M059J (cell line): Measurements from ENCODE around the gene MAPT. TPM values are rescaled to one million over a fixed set of nuclear protein-coding genes. Genes with fewer than 3 reads are reported as not detected.
"Not testable (repeated sequence)": the region's sequence is repeated elsewhere in the genome, so short reads cannot be mapped to it uniquely, and the experiment has no call there.

Experiments
- DNase-seq: peaks from one replicate; pipeline ENCODE4 v3.0.0-alpha.2; 2012; ENCODE audit warnings: low read depth
- total RNA-seq: library from RNA; depleted of rRNA; stranded (reverse); fragments of >200 nt; shearing (Covaris generic); gene quantifications from 2 replicates; pipeline ENCODE4 v1.2.3, GENCODE V29; 2014

The MAPT gene
- total RNA-seq, 1 experiment from 2014 or later: 0.20 TPM

GRCh38 chr17:45900723-45901415 lies 6.5 kb downstream of the MAPT start:
- DNase-seq: no peak

DNA sequence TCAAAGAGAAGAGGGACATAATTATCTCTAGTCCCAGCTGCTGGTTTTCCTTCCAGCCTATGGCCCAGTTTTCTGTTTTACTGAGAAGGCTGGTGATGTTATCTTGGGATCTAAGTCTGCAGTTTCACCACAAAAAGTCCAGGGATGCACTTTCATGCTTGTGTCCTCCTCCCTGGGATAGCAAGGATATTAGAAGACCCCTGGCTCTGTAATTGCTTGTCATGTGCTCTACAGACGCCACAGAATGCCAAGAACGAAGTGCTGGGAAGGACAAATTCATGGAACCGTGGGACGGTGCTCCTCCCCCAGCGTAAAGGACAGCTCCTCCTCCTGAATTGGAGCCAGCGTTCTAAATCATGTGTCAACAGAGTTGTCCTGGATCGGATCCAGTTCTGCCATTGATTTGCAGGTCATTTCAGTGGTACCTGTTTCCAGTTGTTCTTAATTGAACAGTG lies 8.6 kb downstream of the MAPT start:
- DNase-seq: peak; percentile 9

DNA sequence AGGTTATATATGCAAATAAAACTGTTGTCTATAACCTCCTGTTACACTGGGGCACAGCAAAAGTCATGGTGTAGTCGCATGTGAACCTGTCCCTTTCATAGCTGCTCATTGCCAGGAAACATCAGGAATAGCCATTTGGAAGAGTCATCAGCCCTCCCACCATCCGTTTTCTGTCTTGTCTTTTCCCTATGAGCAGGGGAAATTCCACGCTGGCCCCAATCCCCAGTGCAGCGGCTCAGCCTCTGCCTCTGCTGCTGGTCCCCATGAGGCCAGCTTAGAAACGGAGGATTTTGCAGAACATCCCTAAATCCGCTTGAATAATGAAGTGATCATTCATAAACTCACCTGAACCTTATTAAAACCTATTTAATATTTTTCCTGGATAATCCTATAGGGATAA lies 10.5 kb downstream of the MAPT start:
- no peak for DNase-seq

DNA sequence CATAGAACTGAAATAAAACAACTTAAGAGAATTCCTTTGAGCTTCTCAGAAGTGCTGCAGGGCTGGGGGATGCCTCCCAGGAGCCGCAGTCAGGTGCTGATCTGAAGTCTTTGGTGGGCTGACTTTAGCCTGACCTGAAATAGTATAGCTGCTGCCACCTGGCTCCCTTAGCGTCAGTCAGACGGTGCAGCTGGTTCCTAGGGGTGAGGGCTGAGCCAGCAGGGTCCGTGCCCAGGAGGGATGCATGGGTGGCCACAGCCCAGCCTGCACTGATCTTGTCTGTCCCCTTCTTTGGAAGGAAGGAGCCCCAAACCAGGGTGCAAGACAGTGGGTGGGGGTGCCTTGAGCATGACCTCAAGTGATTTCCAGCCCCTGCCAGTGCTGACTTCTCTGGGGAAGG lies 11.5 kb downstream of the MAPT start:
- DNase-seq: no peak

DNA sequence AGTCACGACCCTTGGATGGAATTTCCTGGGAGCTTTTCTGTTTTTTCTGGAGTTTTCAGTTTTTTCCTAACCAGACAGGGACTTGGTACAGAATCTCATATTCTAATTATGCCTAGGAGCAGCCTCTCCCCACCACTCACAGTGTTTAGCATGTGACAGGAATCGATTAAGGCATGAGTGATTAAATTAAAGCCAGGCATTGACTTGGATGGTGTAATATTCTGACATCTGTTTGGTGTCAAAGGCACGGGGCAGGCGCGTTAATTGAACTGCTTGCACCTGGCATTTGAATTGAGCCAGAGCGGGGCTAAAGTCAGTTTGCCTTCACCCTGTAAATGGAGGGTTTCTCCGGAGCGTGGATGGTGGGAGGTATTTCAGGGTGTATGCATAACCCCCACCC lies 11.9 kb downstream of the MAPT start:
- DNase-seq: no peak

- no peak for DNase-seq
Observed at GRCh38 chr17:45906927-45907622, 12.7 kb downstream of the MAPT start.

DNA sequence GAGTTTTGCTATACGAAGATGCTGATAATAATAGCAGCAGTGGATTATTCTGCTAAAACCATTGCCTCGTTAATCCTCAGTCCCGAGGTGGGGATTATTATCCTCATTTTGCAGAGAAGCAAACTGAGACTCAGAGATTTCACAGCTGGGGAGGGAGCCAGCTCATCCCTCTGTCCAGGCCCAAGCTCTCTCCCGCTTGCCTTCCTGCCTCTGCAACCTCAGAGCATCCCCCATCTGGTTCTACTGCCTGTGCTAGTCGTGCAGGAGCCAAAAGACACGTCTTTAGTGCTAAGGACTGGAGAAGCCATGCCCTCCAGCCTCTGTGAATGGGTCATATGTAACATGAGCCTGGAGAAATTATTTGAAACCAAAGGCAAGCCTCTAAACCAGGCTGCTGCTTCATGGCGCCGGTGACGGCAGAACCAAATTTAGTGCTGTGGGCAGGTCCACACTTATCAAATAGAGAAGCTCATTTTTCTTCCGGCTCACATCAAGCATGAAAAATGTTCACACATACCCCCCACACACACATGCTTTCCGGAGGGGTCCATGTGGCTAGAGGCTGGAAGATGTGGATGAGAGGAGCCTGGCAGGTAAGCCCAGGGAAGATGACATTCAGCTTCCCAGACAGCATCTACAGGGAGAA lies 13.5 kb downstream of the MAPT start:
- DNase-seq: no peak

DNA sequence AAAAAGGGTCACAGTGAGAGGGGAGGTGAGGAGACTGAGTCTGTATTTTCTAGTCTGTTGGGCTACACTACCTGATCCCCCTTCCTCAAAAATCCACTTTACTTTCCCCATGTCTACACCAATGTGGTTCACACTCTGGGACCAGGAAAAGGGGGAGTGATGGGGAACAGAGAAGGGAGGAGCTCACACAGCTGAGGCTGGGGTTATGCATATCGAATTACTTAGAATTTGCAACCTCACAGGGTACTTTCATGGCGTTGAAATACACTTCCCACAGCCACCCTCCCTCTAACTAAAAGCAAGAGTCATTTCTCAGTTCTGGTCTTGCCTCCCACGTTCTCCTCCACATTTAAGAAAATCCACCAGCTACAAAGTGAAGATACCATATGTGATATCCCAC lies 14.1 kb downstream of the MAPT start:
- DNase-seq: no peak

DNA sequence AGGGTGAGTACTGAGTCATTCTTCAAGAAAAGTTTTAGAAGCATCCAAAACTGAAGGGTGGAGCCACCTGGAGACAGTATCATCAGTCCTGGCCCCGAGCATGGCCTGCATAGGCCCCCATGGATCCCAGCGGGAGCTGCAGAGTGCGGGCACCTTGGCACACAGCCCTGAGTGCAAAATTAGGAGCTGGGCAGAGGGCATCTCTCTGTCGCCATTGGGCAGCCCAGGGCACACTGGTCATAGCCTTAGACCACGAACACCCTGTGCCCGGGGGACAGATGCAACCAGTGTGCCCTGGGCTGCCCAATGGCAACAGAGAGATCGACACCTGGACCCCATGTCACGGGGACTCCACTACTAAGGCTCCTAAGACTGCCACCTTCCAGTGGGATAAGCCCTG lies 14.6 kb downstream of the MAPT start:
- no peak for DNase-seq

- DNase-seq: no peak
Observed at GRCh38 chr17:45910667-45911066, 16.3 kb downstream of the MAPT start.

- DNase-seq: no peak
Observed at GRCh38 chr17:45912319-45912718, 18.0 kb downstream of the MAPT start.

GRCh38 chr17:45913030-45913429 lies 18.7 kb downstream of the MAPT start:
- DNase-seq: not testable (repeated sequence)

GRCh38 chr17:45914047-45914717 lies 19.8 kb downstream of the MAPT start:
- DNase-seq: no peak

- DNase-seq: no peak
Observed at GRCh38 chr17:45915263-45915662, 20.9 kb downstream of the MAPT start.

DNA sequence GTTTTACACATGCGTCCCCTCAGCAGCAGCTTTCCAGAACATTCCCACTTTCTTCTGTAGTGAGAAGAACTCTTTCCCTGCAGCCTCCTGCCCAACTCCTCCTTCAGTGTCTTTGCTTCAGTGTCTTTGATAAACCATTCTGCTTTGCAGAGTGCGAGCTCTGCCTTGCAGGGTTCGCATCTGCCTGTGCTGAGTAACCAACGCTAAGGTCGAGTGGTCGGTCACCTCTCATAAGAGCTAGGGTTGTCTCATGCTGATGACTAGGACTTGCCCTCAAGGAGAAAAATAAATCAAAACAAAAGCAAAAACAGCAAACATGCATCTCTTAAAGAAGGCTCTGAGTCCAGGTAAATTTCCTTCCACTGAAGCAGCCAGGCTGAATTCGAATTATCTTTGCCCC lies 22.7 kb downstream of the MAPT start:
- DNase-seq: no peak

GRCh38 chr17:45918241-45918745 lies 23.9 kb downstream of the MAPT start:
- no peak for DNase-seq

DNA sequence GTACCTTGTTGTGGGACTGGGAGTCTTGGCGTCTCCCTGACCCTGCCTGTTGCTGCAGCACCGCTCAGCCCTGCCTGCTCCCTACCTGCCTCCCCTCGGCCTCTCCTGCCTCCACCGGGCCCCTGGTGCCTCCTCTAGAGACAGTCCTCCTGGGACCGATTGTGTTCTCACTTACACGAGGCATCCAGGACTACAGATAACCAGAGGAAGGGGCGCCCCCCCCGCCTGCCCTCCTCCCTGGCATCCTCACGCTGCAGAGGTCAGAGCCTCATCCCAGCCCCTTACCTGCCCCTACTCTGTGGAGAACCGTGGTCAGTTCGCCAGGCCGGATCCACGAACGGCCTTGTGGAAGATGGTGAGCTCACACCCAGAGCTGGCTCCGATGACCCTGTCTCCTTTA lies 24.8 kb downstream of the MAPT start:
- DNase-seq: no peak

DNA sequence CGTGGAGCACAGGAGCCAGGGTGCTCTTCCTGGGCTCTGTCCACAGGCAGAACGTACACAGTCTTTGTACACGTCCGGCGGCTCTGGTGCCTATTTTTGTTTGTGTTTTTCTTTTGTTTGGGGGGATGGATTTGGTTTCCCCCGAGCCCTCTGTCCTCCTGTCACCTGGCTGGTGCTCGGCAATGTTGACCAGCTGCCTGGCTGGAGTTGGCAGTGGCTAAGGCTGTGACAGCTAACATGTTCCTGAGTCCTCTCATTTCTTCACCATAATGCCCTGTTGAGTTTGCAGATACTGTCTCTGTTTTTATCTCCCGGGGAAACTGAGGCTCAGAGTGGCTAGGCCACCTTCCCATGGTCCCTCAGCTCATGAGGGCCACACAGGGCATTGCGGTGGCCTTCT lies 25.7 kb downstream of the MAPT start:
- DNase-seq: no peak

- DNase-seq: peak; percentile 26
Observed at GRCh38 chr17:45923511-45924268, 29.3 kb downstream of the MAPT start.

- DNase-seq: no peak
Observed at GRCh38 chr17:45924332-45924820, 30.0 kb downstream of the MAPT start.

GRCh38 chr17:45925311-45925710 lies 31.0 kb downstream of the MAPT start:
- DNase-seq: no peak
